ENCODE measurements around the gene SEPTIN6.

Gene SEPTIN6

DNA sequence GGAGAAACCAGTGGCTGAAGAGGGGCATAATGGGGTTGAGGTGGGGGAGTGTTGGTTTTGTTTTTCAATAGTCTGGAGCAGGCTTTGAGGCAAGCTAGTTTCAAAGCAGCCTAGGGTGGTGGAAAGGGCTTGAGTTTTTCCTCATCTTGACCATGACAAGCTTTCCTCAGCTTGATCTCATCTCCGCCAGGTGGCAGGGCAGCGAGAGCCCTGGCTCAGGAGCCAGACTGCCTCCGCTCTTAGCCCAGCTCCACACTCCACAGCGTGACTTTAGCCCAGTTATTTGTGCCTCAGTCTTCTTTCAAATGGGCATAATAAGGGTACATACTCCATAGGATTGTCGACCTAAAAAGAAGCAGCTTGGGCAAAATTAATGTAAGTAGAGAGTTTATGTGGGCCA is 35.5 kb upstream of the SEPTIN6 start:
- no peak for DNase-seq (ENCODE audit: low read depth)
- TF ChIP-seq, protein P1, sequence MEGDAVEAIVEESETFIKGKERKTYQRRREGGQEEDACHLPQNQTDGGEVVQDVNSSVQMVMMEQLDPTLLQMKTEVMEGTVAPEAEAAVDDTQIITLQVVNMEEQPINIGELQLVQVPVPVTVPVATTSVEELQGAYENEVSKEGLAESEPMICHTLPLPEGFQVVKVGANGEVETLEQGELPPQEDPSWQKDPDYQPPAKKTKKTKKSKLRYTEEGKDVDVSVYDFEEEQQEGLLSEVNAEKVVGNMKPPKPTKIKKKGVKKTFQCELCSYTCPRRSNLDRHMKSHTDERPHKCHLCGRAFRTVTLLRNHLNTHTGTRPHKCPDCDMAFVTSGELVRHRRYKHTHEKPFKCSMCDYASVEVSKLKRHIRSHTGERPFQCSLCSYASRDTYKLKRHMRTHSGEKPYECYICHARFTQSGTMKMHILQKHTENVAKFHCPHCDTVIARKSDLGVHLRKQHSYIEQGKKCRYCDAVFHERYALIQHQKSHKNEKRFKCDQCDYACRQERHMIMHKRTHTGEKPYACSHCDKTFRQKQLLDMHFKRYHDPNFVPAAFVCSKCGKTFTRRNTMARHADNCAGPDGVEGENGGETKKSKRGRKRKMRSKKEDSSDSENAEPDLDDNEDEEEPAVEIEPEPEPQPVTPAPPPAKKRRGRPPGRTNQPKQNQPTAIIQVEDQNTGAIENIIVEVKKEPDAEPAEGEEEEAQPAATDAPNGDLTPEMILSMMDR (IDR thresholded peaks at IDR 0.05; ENCODE audit: insufficient read depth, low read depth, low read length, missing control alignments) = no peak
- no peak overlapping the region for H3K4me3 ChIP-seq (ENCODE audit: low read depth, low read length)

DNA sequence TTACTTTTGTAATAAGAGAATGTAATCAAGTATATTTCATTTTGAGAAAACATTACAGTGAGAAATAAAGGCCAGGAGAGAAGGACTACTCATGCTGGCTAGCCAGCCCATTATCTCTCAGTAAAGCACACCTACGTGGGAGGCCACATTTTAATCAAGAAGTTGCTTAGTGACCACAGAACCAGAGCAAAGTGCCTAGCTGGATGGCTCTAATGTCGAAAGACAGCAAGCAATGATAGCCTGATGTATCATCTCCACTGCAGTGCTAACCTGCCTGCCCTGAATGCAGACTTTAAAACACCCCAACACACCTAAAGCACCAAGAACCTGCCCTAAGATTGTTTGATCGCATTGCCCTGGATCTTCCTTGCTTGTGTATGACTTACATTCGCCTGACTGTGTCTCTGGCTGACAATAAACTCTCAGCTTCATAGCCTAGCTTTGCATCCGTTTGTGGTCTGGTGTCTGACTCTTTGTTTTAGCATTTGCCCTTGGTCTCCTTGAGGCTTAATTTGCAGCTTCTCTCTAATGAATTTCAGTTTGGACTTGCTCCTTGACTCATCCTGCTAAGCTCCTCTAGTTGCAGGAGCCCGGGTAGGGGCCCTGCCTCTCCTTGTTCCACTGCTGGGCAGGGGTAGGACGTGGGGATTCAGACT is 34.1 kb upstream of the SEPTIN6 start:
- no peak overlapping the region for H3K4me3 ChIP-seq (ENCODE audit: low read depth, low read length)
- peak; percentile 23 for DNase-seq (ENCODE audit: low read depth)
- TF ChIP-seq, protein P1 (IDR thresholded peaks at IDR 0.05; ENCODE audit: insufficient read depth, low read depth, low read length, missing control alignments) = no peak

DNA sequence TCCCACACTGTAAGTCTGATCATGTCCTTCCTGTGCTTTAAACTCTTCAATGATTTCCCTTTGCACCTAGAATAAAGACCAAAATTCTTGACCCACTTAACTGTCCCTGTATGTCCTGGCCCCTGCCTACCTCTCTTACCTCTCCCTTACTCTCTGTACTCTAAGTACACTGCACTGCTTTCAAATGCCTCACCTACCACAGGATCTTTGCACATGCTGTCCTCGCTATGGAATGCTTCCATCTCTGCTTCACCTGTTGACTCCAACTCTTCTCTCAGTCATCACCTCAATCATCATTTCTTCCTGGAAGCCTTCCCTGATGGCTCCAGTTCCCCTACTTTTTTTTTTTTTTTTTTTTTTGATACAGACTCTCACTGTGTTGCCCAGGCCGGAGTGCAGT is 29.0 kb upstream of the SEPTIN6 start:
- H3K4me3 ChIP-seq (ENCODE audit: low read depth, low read length) = no peak overlapping the region
- DNase-seq (ENCODE audit: low read depth) = no peak
- TF ChIP-seq, protein P1 (IDR thresholded peaks at IDR 0.05; ENCODE audit: insufficient read depth, low read depth, low read length, missing control alignments) = no peak

GRCh38 chrX:119721487-119721886 is 28.5 kb upstream of the SEPTIN6 start:
- TF ChIP-seq, protein P1 (IDR thresholded peaks at IDR 0.05; ENCODE audit: insufficient read depth, low read depth, low read length, missing control alignments) = no peak
- no peak overlapping the region for H3K4me3 ChIP-seq (ENCODE audit: low read depth, low read length)
- DNase-seq (ENCODE audit: low read depth) = no peak

- TF ChIP-seq, protein P1 (IDR thresholded peaks at IDR 0.05; ENCODE audit: insufficient read depth, low read depth, low read length, missing control alignments) = no peak
Measured at GRCh38 chrX:119709630-119710029, 16.7 kb upstream of the SEPTIN6 start.

GRCh38 chrX:119708936-119709335 is 16.0 kb upstream of the SEPTIN6 start:
- no peak overlapping the region for H3K4me3 ChIP-seq (ENCODE audit: low read depth, low read length)
- no peak for DNase-seq (ENCODE audit: low read depth)
- TF ChIP-seq, protein P1 (IDR thresholded peaks at IDR 0.05; ENCODE audit: insufficient read depth, low read depth, low read length, missing control alignments) = no peak

More at GRCh38 chrX:119709630-119710029, 16.7 kb upstream of the SEPTIN6 start:
- no peak for DNase-seq (ENCODE audit: low read depth)
- no peak overlapping the region for H3K4me3 ChIP-seq (ENCODE audit: low read depth, low read length)

DNA sequence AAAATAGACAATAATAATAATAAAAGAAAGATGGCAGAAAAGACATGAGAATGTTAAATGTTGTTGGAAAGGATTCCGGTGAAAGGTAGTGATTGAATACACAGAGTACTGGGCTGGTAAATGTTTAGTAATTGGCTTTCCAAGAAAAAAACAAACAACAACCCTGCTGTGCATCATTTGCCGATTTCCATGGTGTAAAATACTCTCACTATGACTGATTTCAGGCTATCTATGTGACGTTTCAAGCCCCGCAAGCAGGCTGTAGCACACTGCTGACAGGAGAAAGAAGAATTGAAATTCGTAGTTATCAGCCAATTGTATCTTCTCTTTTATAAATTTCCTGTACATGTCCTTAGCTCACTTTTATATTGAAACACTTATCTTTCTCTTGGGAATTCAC is 13.6 kb upstream of the SEPTIN6 start:
- DNase-seq (ENCODE audit: low read depth) = no peak
- no peak overlapping the region for H3K4me3 ChIP-seq (ENCODE audit: low read depth, low read length)
- TF ChIP-seq, protein P1 (IDR thresholded peaks at IDR 0.05; ENCODE audit: insufficient read depth, low read depth, low read length, missing control alignments) = no peak

Measured in GM12865 (cell line).